Measurements from ENCODE around the gene ENHO.

ENHO gene

GRCh38 chr9:34552606-34552981 lies 29.8 kb upstream of the ENHO start:
- peaks cover 38 to 64% of the 10 kb centered on the region in 2 donors for H3K27me3 Mint-ChIP-seq
- no peak overlapping the region for H3K4me3 Mint-ChIP-seq
- no peaks in the 10 kb centered on the region for H3K36me3 Mint-ChIP-seq (ENCODE audit: insufficient read depth)
- no peak overlapping the region for H3K27ac Mint-ChIP-seq
- DNase-seq (no peak), ATAC-seq (replicated peaks) (no peak)
- H3K9me3 Mint-ChIP-seq, result no peaks in the 10 kb centered on the region
- H3K4me1 Mint-ChIP-seq (ENCODE audit: low read depth in 2 of 2), result no peaks in the 10 kb centered on the region

- H3K9me3 Mint-ChIP-seq, result no peaks in the 10 kb centered on the region
- H3K27me3 Mint-ChIP-seq, result peaks cover 40 to 64% of the 10 kb centered on the region in 2 donors
- H3K36me3 Mint-ChIP-seq (ENCODE audit: insufficient read depth), result no peaks in the 10 kb centered on the region
- ATAC-seq (replicated peaks), result no peak
- H3K4me3 Mint-ChIP-seq, result no peak overlapping the region
- no peak overlapping the region for H3K27ac Mint-ChIP-seq
- H3K4me1 Mint-ChIP-seq (ENCODE audit: low read depth in 2 of 2), result no peaks in the 10 kb centered on the region
- no peak for DNase-seq
These were observed 29.2 kb upstream of the ENHO start for GRCh38 chr9:34551751-34552605.

- no peak overlapping the region for H3K4me3 Mint-ChIP-seq
- H3K27me3 Mint-ChIP-seq, result peaks cover 38 to 64% of the 10 kb centered on the region in 2 donors
- DNase-seq (no peak), ATAC-seq (replicated peaks) (no peak)
- H3K36me3 Mint-ChIP-seq (ENCODE audit: insufficient read depth), result no peaks in the 10 kb centered on the region
- no peaks in the 10 kb centered on the region for H3K4me1 Mint-ChIP-seq (ENCODE audit: low read depth in 2 of 2)
- no peak overlapping the region for H3K27ac Mint-ChIP-seq
- no peaks in the 10 kb centered on the region for H3K9me3 Mint-ChIP-seq
These were observed 28.0 kb upstream of the ENHO start for GRCh38 chr9:34550681-34551270.

GRCh38 chr9:34550016-34550680 lies 27.4 kb upstream of the ENHO start:
- H3K27me3 Mint-ChIP-seq, result peaks cover 38 to 60% of the 10 kb centered on the region in 2 donors
- no peaks in the 10 kb centered on the region for H3K4me1 Mint-ChIP-seq (ENCODE audit: low read depth in 2 of 2)

GRCh38 chr9:34549407-34549732 lies 26.6 kb upstream of the ENHO start:
- DNase-seq (no peak), ATAC-seq (replicated peaks) (no peak)
- H3K9me3 Mint-ChIP-seq, result no peaks in the 10 kb centered on the region
- no peak overlapping the region for H3K27ac Mint-ChIP-seq
- H3K4me1 Mint-ChIP-seq (ENCODE audit: low read depth in 2 of 2), result no peaks in the 10 kb centered on the region
- H3K27me3 Mint-ChIP-seq, result peaks cover 30 to 52% of the 10 kb centered on the region in 2 donors
- no peak overlapping the region for H3K4me3 Mint-ChIP-seq
- H3K36me3 Mint-ChIP-seq (ENCODE audit: insufficient read depth), result no peaks in the 10 kb centered on the region

More at GRCh38 chr9:34550016-34550680, 27.4 kb upstream of the ENHO start:
- Mint-ChIP-seq H3K4me3 (no peak overlapping the region), H3K9me3 (no peaks in the 10 kb centered on the region), H3K27ac (no peak overlapping the region), H3K36me3 (ENCODE audit: insufficient read depth) (no peaks in the 10 kb centered on the region)
- ATAC-seq (replicated peaks), result no peak
- DNase-seq, result no peak

- H3K4me3 Mint-ChIP-seq, result no peak overlapping the region
- H3K27me3 Mint-ChIP-seq, result peaks cover 28 to 46% of the 10 kb centered on the region in 2 donors
- H3K27ac Mint-ChIP-seq, result no peak overlapping the region
- H3K4me1 Mint-ChIP-seq (ENCODE audit: low read depth in 2 of 2), result no peaks in the 10 kb centered on the region
- peak; percentile 47 for ATAC-seq (replicated peaks)
- no peaks in the 10 kb centered on the region for H3K9me3 Mint-ChIP-seq
- H3K36me3 Mint-ChIP-seq (ENCODE audit: insufficient read depth), result no peaks in the 10 kb centered on the region
- DNase-seq, result no peak
These were observed 25.3 kb upstream of the ENHO start for GRCh38 chr9:34547960-34548611.

GRCh38 chr9:34546834-34547827 lies 24.3 kb upstream of the ENHO start:
- ATAC-seq (replicated peaks) (peak; percentile 43), DNase-seq (peak; percentile 19 to 26 (median 24))
- Mint-ChIP-seq H3K4me1 (ENCODE audit: low read depth in 2 of 2) (no peaks in the 10 kb centered on the region), H3K27me3 (peaks cover 28 to 36% of the 10 kb centered on the region in 2 donors), H3K4me3 (no peak overlapping the region), H3K27ac (no peak overlapping the region), H3K9me3 (no peaks in the 10 kb centered on the region), H3K36me3 (ENCODE audit: insufficient read depth) (no peaks in the 10 kb centered on the region)

GRCh38 chr9:34546102-34546833 lies 23.5 kb upstream of the ENHO start:
- DNase-seq (no peak), ATAC-seq (replicated peaks) (no peak)
- H3K36me3 Mint-ChIP-seq (ENCODE audit: insufficient read depth), result no peaks in the 10 kb centered on the region
- H3K4me3 Mint-ChIP-seq, result no peak overlapping the region
- no peaks in the 10 kb centered on the region for H3K9me3 Mint-ChIP-seq
- H3K27ac Mint-ChIP-seq, result no peak overlapping the region
- H3K4me1 Mint-ChIP-seq (ENCODE audit: low read depth in 2 of 2), result no peaks in the 10 kb centered on the region
- H3K27me3 Mint-ChIP-seq, result peaks cover 28 to 38% of the 10 kb centered on the region in 2 donors

- Mint-ChIP-seq H3K36me3 (ENCODE audit: insufficient read depth) (no peaks in the 10 kb centered on the region), H3K27me3 (peaks cover 28 to 43% of the 10 kb centered on the region in 2 donors), H3K4me3 (no peak overlapping the region), H3K27ac (no peak overlapping the region), H3K4me1 (ENCODE audit: low read depth in 2 of 2) (no peaks in the 10 kb centered on the region), H3K9me3 (no peaks in the 10 kb centered on the region)
- DNase-seq, result no peak
- ATAC-seq (replicated peaks), result no peak
These were observed 22.7 kb upstream of the ENHO start for GRCh38 chr9:34545497-34545896.

GRCh38 chr9:34544035-34544434 lies 21.2 kb upstream of the ENHO start:
- DNase-seq (no peak), ATAC-seq (replicated peaks) (no peak)
- H3K27ac Mint-ChIP-seq, result no peak overlapping the region
- H3K9me3 Mint-ChIP-seq, result no peaks in the 10 kb centered on the region
- no peaks in the 10 kb centered on the region for H3K36me3 Mint-ChIP-seq (ENCODE audit: insufficient read depth)
- H3K4me3 Mint-ChIP-seq, result no peak overlapping the region
- peaks cover 35 to 52% of the 10 kb centered on the region in 2 donors for H3K27me3 Mint-ChIP-seq
- no peaks in the 10 kb centered on the region for H3K4me1 Mint-ChIP-seq (ENCODE audit: low read depth in 2 of 2)

GRCh38 chr9:34541540-34541939 lies 18.8 kb upstream of the ENHO start:
- DNase-seq (no peak), ATAC-seq (replicated peaks) (no peak)
- Mint-ChIP-seq H3K4me1 (ENCODE audit: low read depth in 2 of 2) (no peaks in the 10 kb centered on the region), H3K4me3 (no peak overlapping the region), H3K27ac (peak overlapping the region in 1 of 2 donors; percentile 4), H3K36me3 (ENCODE audit: insufficient read depth) (no peaks in the 10 kb centered on the region), H3K27me3 (peaks cover 27 to 50% of the 10 kb centered on the region in 2 donors), H3K9me3 (no peaks in the 10 kb centered on the region)

- no peak for DNase-seq
- H3K4me1 Mint-ChIP-seq (ENCODE audit: low read depth in 2 of 2), result no peaks in the 10 kb centered on the region
These were observed 18.0 kb upstream of the ENHO start for GRCh38 chr9:34540827-34541226.

More at GRCh38 chr9:34540827-34541226, 18.0 kb upstream of the ENHO start:
- no peaks in the 10 kb centered on the region for H3K9me3 Mint-ChIP-seq
- H3K36me3 Mint-ChIP-seq (ENCODE audit: insufficient read depth), result no peaks in the 10 kb centered on the region
- H3K27ac Mint-ChIP-seq, result peak overlapping the region in 1 of 2 donors; percentile 4
- peaks cover 28 to 48% of the 10 kb centered on the region in 2 donors for H3K27me3 Mint-ChIP-seq
- no peak for ATAC-seq (replicated peaks)
- H3K4me3 Mint-ChIP-seq, result no peak overlapping the region
